Peyer's patch (tissue), 4 donors: ENCODE results near the gene NLRP1. TPM values are rescaled to one million over a fixed set of nuclear protein-coding genes. Genes with fewer than 3 reads are reported as not detected.
A peak's percentile ranks its signal among the peaks of the same experiment; 100 is the strongest.

ENCODE experiments used
- DNase-seq, 3 donors: peaks; one replicate each; pipeline ENCODE4 v3.0.0-alpha.2; 2017 to 2019
- H3K27ac ChIP-seq, 4 donors: fragments of 200-600 bp; sonication (generic); one replicate each; pipeline ENCODE4 v1.5.1; 2016 to 2019
- H3K27me3 ChIP-seq, 2 donors: fragments of 200-600 bp; sonication (generic); one replicate each; pipeline ENCODE4 v1.5.1; 2019
- H3K36me3 ChIP-seq, 3 donors: fragments of 200-600 bp; sonication (generic); one replicate each; pipeline ENCODE4 v1.5.1; 2016 to 2019
- H3K4me1 ChIP-seq, 4 donors: fragments of 200-600 bp; sonication (generic); one replicate each; pipeline ENCODE4 v1.5.1; 2016 to 2019
- H3K4me3 ChIP-seq, 4 donors: fragments of 200-600 bp; sonication (generic); 1 replicate in 3 of 4; 2 replicates in 1 of 4; pipeline ENCODE4 v1.5.1; 2016 to 2019; ENCODE audit warnings: mild to moderate bottlenecking in 1 of 4
- H3K9me3 ChIP-seq, 4 donors: fragments of 200-600 bp; sonication (generic); one replicate each; pipeline ENCODE4 v1.5.1; 2016 to 2019; ENCODE audit warnings: mild to moderate bottlenecking in 1 of 4
- POLR2A ChIP-seq, 2 donors: fragments of 450-650 bp; IDR thresholded peaks; one replicate each; pipeline ENCODE4 v1.5.1; 2017; ENCODE audit warnings: antibody characterized with exemption in 2 of 2, mild to moderate bottlenecking in 2 of 2, moderate library complexity in 2 of 2
- total RNA-seq, 4 donors: library from RNA; depleted of rRNA; stranded (reverse); fragments of >200 nt; gene quantifications; one replicate each; pipeline ENCODE4 v1.1.0, GENCODE V29; 2016
- TF ChIP-seq, protein P1 (sequence below), 6 experiments: fragments of 450-650 bp in 4 of 6; fragments of 200-600 bp in 2 of 6; sonication (generic) in 1 of 6; IDR thresholded peaks; one replicate each; pipeline ENCODE4 v1.5.1; 2017 to 2019; ENCODE audit warnings: antibody characterized with exemption in 6 of 6, mild to moderate bottlenecking in 3 of 6, moderate library complexity in 1 of 6

The NLRP1 gene
- total RNA-seq, 4 donors from 2014 or later: 8.6 to 80.0 (median 18.5) TPM

DNA sequence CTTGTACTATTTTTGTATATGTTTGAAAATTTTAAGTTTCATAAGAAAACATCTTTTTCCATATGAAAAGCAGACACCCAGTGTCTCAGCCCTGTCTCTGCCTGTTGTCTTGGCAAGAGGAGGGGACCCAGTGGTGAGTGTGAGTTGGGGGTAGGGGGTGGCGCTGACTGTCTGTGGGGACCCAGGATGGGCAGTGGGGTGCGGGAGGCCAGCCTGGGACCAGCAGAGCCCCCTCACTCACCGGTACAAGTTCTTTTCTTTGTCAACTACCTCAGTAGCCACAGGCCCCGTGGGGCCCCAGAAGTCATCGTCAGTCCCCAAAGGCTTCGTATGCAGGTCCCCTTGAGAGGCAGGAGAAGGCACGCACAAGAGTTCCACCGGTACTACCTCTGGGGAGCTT is 51.7 kb downstream of the NLRP1 start:
- TF ChIP-seq POLR2A (IDR thresholded peaks at IDR 0.05): no peak
- TF ChIP-seq, protein P1, sequence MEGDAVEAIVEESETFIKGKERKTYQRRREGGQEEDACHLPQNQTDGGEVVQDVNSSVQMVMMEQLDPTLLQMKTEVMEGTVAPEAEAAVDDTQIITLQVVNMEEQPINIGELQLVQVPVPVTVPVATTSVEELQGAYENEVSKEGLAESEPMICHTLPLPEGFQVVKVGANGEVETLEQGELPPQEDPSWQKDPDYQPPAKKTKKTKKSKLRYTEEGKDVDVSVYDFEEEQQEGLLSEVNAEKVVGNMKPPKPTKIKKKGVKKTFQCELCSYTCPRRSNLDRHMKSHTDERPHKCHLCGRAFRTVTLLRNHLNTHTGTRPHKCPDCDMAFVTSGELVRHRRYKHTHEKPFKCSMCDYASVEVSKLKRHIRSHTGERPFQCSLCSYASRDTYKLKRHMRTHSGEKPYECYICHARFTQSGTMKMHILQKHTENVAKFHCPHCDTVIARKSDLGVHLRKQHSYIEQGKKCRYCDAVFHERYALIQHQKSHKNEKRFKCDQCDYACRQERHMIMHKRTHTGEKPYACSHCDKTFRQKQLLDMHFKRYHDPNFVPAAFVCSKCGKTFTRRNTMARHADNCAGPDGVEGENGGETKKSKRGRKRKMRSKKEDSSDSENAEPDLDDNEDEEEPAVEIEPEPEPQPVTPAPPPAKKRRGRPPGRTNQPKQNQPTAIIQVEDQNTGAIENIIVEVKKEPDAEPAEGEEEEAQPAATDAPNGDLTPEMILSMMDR (IDR thresholded peaks at IDR 0.05): no peak
- no peaks in the 10 kb centered on the region for H3K27me3 ChIP-seq
- peaks cover 0 to 15% (median 0%) of the 10 kb centered on the region in 3 donors for H3K36me3 ChIP-seq
- no peak for DNase-seq
- H3K9me3 ChIP-seq: no peaks in the 10 kb centered on the region
- H3K4me3 ChIP-seq: no peak overlapping the region
- H3K27ac ChIP-seq: no peak overlapping the region
- H3K4me1 ChIP-seq: no peaks in the 10 kb centered on the region

DNA sequence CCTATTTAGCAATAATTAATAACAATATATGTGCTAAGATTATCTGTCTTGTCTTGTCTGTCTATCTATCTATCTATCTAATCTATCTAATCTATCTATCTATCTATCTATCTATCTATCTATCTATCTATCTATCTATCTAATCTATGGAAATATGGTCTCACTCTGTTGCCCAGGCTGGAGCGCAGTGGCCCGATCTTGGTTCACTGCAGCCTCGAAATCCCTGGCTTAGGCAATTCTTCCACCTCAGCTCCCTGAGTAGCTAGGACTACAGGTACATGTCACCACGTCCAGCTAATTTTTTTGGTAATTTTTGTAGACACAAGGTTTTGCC is 53.3 kb downstream of the NLRP1 start:
- TF ChIP-seq, protein P1 (IDR thresholded peaks at IDR 0.05): no peak
- no peak for TF ChIP-seq POLR2A (IDR thresholded peaks at IDR 0.05)
- H3K4me3 ChIP-seq: no peak overlapping the region
- H3K27me3 ChIP-seq: no peaks in the 10 kb centered on the region
- DNase-seq: no peak
- no peak overlapping the region for H3K27ac ChIP-seq
- H3K36me3 ChIP-seq: peaks cover 0 to 15% (median 0%) of the 10 kb centered on the region in 3 donors
- H3K9me3 ChIP-seq: no peaks in the 10 kb centered on the region
- no peaks in the 10 kb centered on the region for H3K4me1 ChIP-seq

DNA sequence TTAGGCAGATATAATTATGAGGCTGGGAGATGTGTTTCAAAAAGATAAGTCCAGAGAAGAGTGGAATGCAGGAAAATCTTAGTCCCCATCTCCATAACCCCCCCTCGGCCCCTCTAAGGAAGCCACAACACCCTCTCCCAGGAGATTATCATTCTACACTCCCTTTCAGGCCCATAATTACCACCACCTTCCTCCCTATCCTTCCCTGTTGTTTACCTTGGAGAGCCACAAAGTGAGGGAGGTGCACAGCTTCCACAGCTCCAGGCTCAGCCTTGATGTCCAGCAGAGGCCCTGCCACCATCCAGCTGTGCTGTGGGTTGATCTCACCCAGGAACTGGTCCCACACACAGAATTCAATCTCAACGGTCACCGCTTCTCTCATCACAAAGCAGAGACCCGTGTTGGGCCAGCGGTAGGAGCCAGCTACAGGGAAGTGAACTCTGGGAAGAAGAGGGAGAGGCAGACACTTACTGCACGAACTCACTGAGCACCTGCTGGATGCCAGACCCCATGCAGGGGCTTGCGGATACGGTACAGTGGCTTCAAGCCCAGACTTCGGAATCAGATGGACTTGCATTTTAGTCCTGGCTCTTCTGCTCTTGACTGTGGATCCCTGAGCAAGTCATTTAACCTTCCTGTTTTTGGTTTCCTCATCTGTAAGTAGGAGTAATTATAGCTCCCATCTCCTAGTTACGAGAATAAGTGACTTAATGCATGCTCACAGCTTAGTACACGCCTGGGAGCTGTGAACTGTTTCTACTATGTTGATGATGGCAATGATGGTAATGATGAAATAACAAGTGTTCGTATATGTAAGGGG is 53.8 kb downstream of the NLRP1 start:
- peaks cover 0 to 15% (median 0%) of the 10 kb centered on the region in 3 donors for H3K36me3 ChIP-seq
- no peak overlapping the region for H3K4me3 ChIP-seq
- no peak overlapping the region for H3K27ac ChIP-seq
- H3K27me3 ChIP-seq: no peaks in the 10 kb centered on the region
- H3K4me1 ChIP-seq: no peaks in the 10 kb centered on the region
- no peak for TF ChIP-seq POLR2A (IDR thresholded peaks at IDR 0.05)
- TF ChIP-seq, protein P1 (IDR thresholded peaks at IDR 0.05): no peak
- H3K9me3 ChIP-seq: no peaks in the 10 kb centered on the region
- DNase-seq: no peak

DNA sequence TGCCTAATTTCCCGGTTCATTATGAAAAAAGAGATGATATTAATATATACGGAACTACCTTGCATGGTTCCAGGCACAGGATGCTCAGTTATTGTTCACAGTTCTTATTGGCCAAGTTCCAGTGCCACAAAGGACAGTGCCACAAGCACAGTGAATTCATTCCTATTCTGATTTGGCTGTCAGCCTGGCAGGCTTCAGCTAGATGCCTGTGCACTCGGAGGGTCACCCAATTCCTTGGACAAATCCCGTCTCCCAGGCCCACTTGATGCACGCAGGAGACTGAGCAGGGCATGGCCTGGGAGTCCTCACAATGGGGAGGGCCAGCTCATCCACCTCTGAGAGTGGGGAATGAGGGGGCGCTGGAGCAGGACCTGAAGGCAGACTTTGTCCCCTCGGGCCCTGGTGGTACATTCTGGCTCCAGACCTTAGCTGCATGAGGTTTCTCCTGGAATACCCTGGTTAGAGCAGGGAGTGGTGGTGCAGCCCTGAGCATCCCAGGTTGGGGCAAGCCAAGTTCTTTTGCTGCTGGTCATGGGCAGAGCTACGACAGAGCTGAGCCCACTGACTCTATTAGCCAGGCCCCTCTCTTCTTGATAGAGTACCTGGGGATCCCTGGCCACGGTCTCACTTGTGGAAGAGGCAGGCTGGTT is 56.6 kb downstream of the NLRP1 start:
- no peak for TF ChIP-seq POLR2A (IDR thresholded peaks at IDR 0.05)
- TF ChIP-seq, protein P1 (IDR thresholded peaks at IDR 0.05): no peak
- no peak overlapping the region for H3K4me3 ChIP-seq
- peaks cover 0 to 12% (median 0%) of the 10 kb centered on the region in 3 donors for H3K36me3 ChIP-seq
- H3K9me3 ChIP-seq: no peaks in the 10 kb centered on the region
- H3K27me3 ChIP-seq: no peaks in the 10 kb centered on the region
- no peak for DNase-seq
- H3K4me1 ChIP-seq: no peaks in the 10 kb centered on the region
- H3K27ac ChIP-seq: peak overlapping the region in 2 of 4 donors; percentile 2 to 68

DNA sequence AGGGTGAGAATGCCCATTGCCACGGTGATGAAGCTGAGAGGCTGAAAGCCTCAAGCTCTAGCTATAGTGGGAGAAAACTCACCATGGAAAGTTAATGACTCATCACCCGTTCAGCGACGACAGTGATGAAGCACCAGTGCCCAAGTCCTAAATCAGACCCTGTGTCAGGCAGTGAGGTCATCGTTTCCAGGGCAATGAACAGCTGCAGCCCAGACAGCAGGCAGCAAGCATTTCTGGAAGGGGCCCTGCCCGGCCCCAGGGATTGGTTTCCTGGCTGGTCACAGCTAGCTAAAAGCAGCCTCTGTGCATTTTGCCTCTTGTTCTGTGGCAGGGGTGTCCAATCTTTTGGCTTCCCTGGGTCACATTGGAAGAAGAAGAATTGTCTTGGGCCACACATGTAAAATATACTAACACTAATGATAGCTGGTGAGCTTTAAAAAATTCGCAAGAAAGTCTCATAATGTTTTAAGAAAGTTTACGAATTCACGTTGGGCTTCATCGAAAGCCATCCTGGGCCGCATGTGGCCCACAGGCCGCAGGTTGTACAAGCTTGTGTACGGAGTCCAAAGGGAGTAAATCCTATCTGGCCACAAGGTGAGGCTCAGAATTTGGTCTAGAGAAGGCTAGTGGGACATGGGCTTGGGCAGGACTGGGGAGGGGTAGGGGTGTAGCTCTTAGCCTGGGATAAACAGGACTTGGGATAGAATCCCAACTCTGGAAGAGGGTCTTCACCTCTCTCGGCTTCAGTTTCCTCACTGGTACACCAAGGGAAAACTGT is 57.3 kb downstream of the NLRP1 start:
- Histone ChIP-seq H3K36me3 (peaks cover 0 to 5% (median 0%) of the 10 kb centered on the region in 3 donors), H3K27ac (peak overlapping the region in 2 of 4 donors; percentile 2 to 68), H3K9me3 (no peaks in the 10 kb centered on the region), H3K4me1 (no peaks in the 10 kb centered on the region), H3K4me3 (no peak overlapping the region), H3K27me3 (no peaks in the 10 kb centered on the region)
- TF ChIP-seq POLR2A (IDR thresholded peaks at IDR 0.05): no peak
- TF ChIP-seq, protein P1 (IDR thresholded peaks at IDR 0.05): no peak
- DNase-seq: peak in 2 of 3 donors; percentile 24 to 58
